Effector memory CD8-positive, alpha-beta T cell (primary cell): ENCODE results near the gene ELOVL1.

Experiments used
- ATAC-seq: fragments of 150-1000 bp; cut with Tn5 transposase; replicated peaks from 2 replicates; pipeline ENCODE4 v1.10.0; 2021; ENCODE audit warnings: mild to moderate bottlenecking, moderate library complexity
- DNase-seq, 3 experiments: peaks; one replicate each; pipeline ENCODE4 v3.0.0; 2021
- H3K27ac Mint-ChIP-seq, 2 donors: one replicate each; pipeline ENCODE4 v1.8.0; 2022; ENCODE audit warnings: mild to moderate bottlenecking in 2 of 2, mixed read lengths in 2 of 2, moderate library complexity in 2 of 2
- H3K27me3 Mint-ChIP-seq, 2 donors: one replicate each; pipeline ENCODE4 v1.8.0; 2022; ENCODE audit warnings: mixed read lengths in 2 of 2
- H3K36me3 Mint-ChIP-seq: one replicate; pipeline ENCODE4 v1.8.0; 2022; ENCODE audit warnings: mild to moderate bottlenecking, moderate library complexity, mixed read lengths; ENCODE audit not compliant: insufficient read depth
- H3K4me1 Mint-ChIP-seq, 2 donors: one replicate each; pipeline ENCODE4 v1.8.0; 2022; ENCODE audit warnings: low read depth in 2 of 2, mixed read lengths in 2 of 2
- H3K4me3 Mint-ChIP-seq, 2 donors: one replicate each; pipeline ENCODE4 v1.8.0; 2022; ENCODE audit warnings: mild to moderate bottlenecking in 2 of 2, mixed read lengths in 2 of 2, moderate library complexity in 2 of 2
- H3K9me3 Mint-ChIP-seq, 2 donors: one replicate each; pipeline ENCODE4 v1.8.0; 2022; ENCODE audit warnings: mixed read lengths in 2 of 2

The ELOVL1 gene

DNA sequence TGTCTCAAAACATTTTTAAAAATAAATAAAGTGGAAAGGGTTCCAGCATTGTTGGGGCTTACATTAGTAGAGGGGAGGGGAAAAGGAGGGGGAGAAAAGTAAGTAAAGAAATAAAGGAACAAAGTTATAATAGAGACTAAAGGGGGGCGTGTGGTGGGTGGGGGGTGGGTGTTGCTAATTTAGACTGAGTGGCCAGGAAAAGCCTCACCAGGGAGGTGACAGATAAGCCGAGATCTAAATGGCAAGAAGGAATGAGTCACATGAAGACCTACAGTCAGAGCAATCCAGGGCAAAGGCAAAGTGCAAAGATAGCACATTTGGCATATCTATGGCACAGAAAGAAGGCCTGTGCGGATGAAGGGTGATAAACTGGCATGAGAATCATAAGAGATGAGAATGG lies 22.7 kb downstream of the ELOVL1 start:
- no peaks in the 10 kb centered on the region for H3K27me3 Mint-ChIP-seq
- ATAC-seq = no peak
- peaks cover 7 to 10% of the 10 kb centered on the region in 2 donors for H3K4me1 Mint-ChIP-seq
- peaks cover 6% of the 10 kb centered on the region for H3K36me3 Mint-ChIP-seq
- H3K9me3 Mint-ChIP-seq = no peaks in the 10 kb centered on the region
- no peak for DNase-seq
- no peak overlapping the region for H3K27ac Mint-ChIP-seq
- no peak overlapping the region for H3K4me3 Mint-ChIP-seq

DNA sequence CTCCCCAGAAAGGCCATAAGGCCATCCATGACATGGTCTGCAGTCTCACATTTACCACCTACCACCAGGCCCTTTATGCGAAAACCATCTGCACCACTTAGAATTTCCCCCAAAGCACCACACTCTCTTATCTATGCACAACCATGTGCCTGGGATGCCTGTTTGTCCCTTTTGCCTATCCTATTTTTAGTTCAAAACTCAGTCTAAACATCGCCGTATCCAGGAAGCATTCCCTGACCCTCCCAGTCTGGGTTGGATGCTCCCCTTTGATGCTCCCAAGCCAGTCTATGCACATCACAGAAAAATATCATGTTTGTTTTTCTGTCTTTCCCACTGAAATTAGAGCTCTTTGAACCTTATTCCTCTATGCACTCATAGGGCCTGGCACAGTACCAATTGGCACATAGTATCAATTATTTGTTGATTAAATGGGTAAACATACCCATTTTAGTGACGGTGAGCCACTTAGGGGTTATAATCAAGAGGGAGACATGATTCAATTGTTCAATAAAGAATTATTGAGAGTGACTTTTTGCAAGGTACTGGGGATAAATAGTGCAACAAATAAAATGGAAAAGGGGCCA lies 23.5 kb downstream of the ELOVL1 start:
- Mint-ChIP-seq H3K4me1 (peaks cover 2 to 4% of the 10 kb centered on the region in 2 donors), H3K27me3 (no peaks in the 10 kb centered on the region), H3K4me3 (no peak overlapping the region), H3K9me3 (no peaks in the 10 kb centered on the region), H3K27ac (no peak overlapping the region), H3K36me3 (peaks cover 5% of the 10 kb centered on the region)
- DNase-seq (no peak), ATAC-seq (no peak)

DNA sequence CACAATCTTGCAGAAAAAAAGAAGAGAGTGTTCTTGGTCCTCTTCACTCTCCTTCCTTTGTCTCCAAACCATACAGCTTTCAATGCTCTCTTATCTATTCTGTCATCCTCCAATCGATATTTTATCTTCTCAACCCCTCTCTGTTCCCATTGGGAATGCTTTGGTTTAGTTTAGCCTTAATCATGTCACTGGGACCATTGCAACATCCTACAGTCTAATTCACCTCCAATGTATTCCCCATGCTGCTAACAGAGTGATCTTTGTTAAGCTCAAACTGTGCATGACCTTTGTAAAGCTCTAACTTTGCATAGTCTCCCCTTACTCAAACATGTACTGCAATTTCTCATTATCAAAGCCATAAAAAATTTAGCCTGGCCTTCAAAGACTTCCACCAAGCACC lies 27.3 kb downstream of the ELOVL1 start:
- no peak for ATAC-seq
- DNase-seq = no peak
- Mint-ChIP-seq H3K27ac (no peak overlapping the region), H3K36me3 (no peaks in the 10 kb centered on the region), H3K4me1 (no peaks in the 10 kb centered on the region), H3K27me3 (no peaks in the 10 kb centered on the region), H3K4me3 (no peak overlapping the region), H3K9me3 (no peaks in the 10 kb centered on the region)

DNA sequence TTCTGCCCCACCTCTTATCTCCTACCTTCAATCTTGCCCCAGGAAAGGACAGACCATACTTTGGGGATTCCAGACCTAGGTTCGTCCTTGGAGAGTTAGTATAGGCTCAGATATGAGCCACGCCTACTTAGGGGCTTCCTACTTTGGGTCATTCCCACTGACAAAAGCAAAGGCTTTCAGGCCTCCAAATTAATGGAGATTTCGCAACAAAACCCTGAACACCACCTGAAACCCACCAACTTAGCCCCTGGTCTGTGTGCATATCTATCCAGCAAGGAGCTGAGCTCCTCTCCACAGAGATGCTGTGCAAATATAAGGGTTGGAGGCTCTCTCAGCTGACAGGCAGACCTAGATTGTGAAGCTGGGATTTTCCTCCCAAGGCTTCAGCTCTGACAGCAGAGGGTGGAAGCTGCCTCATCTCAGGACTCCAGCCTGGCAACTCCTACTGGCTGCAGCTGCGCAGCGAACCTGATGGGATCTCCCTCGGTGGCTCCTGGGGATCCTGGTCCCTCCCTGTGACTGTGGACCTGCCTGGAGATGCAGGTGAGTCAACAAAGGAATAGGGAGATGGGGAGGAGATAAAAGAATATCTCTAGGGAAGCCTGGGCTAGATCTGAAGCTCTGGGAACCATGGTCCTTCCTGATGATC lies 28.1 kb downstream of the ELOVL1 start:
- Mint-ChIP-seq H3K27ac (no peak overlapping the region), H3K4me1 (no peaks in the 10 kb centered on the region), H3K27me3 (no peaks in the 10 kb centered on the region), H3K4me3 (no peak overlapping the region), H3K9me3 (no peaks in the 10 kb centered on the region), H3K36me3 (no peaks in the 10 kb centered on the region)
- DNase-seq (no peak), ATAC-seq (no peak)

DNA sequence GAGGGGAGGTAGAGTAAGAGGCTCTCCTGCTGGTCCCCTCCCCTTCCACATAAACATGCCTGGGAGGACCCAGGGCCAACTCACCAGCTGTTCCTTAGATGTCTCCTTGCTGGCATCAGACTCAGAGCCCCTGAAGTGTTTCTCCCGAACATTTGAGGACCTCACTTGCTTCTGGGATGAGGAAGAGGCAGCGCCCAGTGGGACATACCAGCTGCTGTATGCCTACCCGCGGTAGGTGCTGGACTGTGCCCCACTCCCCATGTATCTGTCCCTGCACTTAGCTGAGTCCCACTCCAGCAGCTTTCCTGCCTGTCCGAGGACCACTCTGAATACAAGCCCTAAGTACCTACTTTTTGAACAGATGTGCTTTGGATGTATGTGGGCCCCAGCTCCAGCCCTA lies 29.8 kb downstream of the ELOVL1 start:
- Mint-ChIP-seq H3K4me3 (no peak overlapping the region), H3K27me3 (no peaks in the 10 kb centered on the region), H3K27ac (no peak overlapping the region), H3K4me1 (no peaks in the 10 kb centered on the region), H3K36me3 (no peaks in the 10 kb centered on the region), H3K9me3 (no peaks in the 10 kb centered on the region)
- ATAC-seq = no peak
- DNase-seq = no peak

DNA sequence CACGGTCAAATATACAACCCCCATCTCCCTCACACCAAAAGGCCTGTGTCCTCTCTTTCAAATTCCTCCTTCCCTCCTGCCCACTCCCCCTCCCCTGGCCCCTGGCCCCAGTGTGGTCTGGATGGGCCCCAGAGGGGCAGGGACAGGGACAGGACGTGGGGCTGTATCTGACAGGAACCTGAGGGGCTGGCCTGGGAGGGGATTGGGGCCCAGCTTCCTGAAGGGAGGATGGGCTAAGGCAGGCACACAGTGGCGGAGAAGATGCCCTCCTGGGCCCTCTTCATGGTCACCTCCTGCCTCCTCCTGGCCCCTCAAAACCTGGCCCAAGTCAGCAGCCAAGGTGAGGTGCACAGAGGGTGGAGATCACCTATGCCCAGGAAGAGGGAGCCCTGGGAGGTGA lies 30.2 kb downstream of the ELOVL1 start, which contains the start of gene MPL:
TSS of gene MPL (plus strand) at position 231 of the 400 bp plus-strand sequence. CDS start at position 262, 31 bp downstream.
- H3K27ac Mint-ChIP-seq = no peak within 1 kb of the TSS
- ATAC-seq = no peak
- no peaks in the 10 kb centered on the region for H3K27me3 Mint-ChIP-seq

DNA sequence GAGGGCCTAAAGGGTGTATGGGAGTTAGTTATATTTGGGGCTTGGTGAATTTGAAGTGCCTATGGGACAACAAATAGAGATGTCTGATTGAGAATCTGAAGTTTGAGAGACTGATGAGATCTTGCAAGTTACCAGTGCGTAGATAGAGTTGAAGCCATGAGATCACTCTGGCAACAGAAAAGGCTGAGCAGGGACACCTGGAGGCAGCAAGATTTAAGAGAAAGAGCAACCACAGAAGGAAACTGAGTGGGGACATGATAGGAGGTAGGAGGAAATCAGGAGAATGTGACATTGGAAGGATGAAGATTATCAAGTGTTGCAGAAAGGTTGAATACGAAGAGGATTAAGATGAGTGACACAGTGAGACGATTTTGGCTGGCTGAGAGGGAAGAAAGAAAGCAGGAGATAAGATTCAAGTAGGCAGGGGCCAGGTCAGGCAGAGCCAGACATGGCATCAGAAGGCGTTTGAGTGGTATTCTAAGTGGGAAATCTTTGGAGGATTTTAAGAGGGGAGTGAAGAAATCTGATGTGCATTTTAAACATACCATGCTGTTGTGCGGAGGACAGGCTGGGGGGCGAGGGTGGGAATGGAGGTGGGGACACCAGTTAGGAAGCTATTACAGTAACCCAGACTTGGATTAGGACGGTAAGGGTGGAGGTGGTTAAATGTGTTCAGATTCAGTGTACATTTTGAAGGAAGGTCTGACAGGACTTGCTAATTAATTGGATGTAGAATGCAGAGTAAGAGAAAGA lies 33.2 kb downstream of the ELOVL1 start:
- no peak overlapping the region for H3K4me3 Mint-ChIP-seq
- no peaks in the 10 kb centered on the region for H3K9me3 Mint-ChIP-seq
- DNase-seq = no peak
- no peak for ATAC-seq
- no peaks in the 10 kb centered on the region for H3K36me3 Mint-ChIP-seq
- H3K27ac Mint-ChIP-seq = no peak overlapping the region
- H3K4me1 Mint-ChIP-seq = no peaks in the 10 kb centered on the region
- H3K27me3 Mint-ChIP-seq = no peaks in the 10 kb centered on the region

More for the DNA sequence above, 30.2 kb downstream of the ELOVL1 start, which contains the start of gene MPL:
- no peaks in the 10 kb centered on the region for H3K4me1 Mint-ChIP-seq
- no peak for DNase-seq
- H3K4me3 Mint-ChIP-seq = no peak within 1 kb of the TSS
- no peaks in the 10 kb centered on the region for H3K9me3 Mint-ChIP-seq
- no peaks in the 10 kb centered on the region for H3K36me3 Mint-ChIP-seq

DNA sequence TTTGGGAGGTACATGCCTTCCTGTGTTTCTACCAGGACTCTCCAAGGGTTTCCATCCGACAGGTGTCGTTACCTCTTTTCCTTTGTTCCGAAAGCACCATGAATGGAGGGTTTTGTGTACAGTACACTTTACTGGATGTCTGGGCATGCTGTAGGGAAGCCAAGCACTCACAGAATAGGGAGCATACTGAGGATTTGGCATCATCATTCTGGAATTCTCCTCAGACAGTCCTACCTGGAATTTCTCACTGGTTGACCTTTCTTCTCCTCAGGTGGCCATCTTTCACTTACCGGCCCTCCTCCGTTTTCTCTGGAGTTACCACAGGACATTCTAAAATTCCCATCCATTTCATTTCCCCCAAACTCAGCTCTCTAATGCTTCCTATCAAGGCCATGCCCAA lies 36.1 kb downstream of the ELOVL1 start:
- DNase-seq = no peak
- Mint-ChIP-seq H3K4me1 (no peaks in the 10 kb centered on the region), H3K27me3 (no peaks in the 10 kb centered on the region), H3K36me3 (no peaks in the 10 kb centered on the region), H3K9me3 (peaks cover 0 to 3% of the 10 kb centered on the region in 2 donors), H3K27ac (no peak overlapping the region), H3K4me3 (no peak overlapping the region)
- no peak for ATAC-seq

DNA sequence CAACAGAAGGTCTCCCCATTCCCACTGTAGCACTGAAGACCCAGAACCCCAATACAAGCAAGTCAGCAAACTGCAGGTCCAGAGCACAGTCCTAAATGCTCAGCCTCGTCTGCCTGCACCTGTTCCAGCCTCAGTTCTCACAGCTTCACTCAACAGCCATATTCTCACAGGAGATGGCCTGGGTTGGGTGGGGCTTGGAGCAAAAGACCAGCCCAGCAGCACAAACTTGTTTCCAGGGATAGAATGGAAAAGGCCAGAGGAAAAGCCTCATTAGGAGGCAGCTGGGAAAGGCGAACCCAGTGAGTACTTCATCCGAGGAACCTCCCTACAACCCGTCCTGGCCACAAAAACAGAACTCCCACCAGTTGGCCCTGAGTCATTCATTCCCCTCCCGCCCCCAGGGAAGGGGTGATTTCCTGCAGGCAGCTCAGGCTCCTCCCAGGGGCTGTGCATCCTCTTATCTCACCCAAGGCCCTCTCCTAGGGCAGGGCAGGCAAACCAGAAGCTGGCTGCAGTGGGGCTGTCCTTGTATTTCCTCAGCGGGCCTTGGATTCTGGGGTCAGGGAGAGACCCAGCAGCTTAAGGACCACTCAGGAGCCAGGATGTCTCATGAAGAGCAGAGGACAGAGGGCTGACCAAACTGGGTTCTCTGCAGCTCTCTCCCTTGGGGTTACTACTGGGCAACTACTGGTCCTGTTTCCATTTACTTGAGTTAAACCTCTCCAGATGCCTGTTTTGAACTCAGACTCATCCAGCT lies 37.6 kb downstream of the ELOVL1 start:
- H3K27ac Mint-ChIP-seq = no peak overlapping the region
- peaks cover 0 to 3% of the 10 kb centered on the region in 2 donors for H3K9me3 Mint-ChIP-seq
- no peak for DNase-seq
- no peaks in the 10 kb centered on the region for H3K27me3 Mint-ChIP-seq
- H3K4me3 Mint-ChIP-seq = no peak overlapping the region
- no peaks in the 10 kb centered on the region for H3K36me3 Mint-ChIP-seq
- H3K4me1 Mint-ChIP-seq = no peaks in the 10 kb centered on the region
- no peak for ATAC-seq

DNA sequence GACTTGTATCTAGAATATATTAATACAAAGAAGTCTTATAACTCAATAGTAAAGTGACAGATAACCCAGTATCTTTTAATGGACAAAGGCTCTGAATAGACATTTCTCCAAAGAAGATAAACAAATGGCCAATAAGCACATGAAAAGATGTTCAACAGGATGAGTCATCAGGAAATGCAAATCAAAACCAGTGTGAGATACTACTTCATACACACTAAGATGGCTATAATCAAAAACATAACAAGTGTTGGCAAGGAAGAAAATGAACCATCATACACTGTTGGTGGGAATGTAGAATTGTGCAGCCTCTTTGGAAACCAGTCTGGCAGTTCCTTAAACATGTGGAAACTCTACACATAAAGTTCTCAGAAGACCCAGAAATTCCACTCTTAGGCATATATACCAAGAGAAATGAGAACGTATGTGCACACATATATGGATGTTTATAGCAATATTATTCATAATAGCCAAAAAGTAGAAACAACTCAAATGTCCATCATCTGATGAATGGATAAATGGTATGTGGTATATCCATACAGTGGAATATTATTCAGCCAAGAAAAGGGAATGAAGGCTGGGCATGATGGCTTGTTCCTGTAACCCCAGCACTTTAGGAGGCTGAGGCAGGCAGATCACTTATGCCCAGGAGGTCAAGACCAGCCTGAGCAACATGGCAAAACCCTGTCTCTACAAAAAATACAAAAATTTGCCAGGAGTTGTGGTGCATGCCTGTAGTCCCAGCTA lies 40.1 kb downstream of the ELOVL1 start:
- no peak overlapping the region for H3K27ac Mint-ChIP-seq
- DNase-seq (no peak), ATAC-seq (no peak)
- H3K9me3 Mint-ChIP-seq = peaks cover 0 to 7% of the 10 kb centered on the region in 2 donors
- H3K27me3 Mint-ChIP-seq = no peaks in the 10 kb centered on the region
- H3K36me3 Mint-ChIP-seq = no peaks in the 10 kb centered on the region
- no peak overlapping the region for H3K4me3 Mint-ChIP-seq
- peaks cover 0 to 2% of the 10 kb centered on the region in 2 donors for H3K4me1 Mint-ChIP-seq

DNA sequence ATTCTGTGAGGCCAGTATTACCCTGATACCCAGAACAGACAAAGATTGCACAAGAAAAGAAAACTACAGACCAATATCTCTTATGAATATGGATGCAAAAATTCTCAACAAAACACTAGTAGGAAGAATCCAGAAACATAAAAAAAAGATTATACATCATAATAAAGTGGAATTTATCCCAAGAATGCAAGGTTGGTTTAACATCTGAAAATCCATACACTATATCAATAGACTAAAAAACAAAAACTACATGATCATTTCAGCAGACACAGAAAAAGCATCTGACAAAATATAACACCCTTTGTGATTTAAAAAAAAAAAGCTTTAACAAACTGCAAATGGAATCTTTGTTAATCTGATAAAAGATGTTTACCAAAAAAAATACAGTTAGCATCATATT lies 42.4 kb downstream of the ELOVL1 start:
- DNase-seq (no peak), ATAC-seq (no peak)
- no peaks in the 10 kb centered on the region for H3K36me3 Mint-ChIP-seq
- peaks cover 0 to 7% of the 10 kb centered on the region in 2 donors for H3K9me3 Mint-ChIP-seq
- H3K27me3 Mint-ChIP-seq = no peaks in the 10 kb centered on the region
- H3K27ac Mint-ChIP-seq = no peak overlapping the region
- peaks cover 0 to 2% of the 10 kb centered on the region in 2 donors for H3K4me1 Mint-ChIP-seq
- no peak overlapping the region for H3K4me3 Mint-ChIP-seq

DNA sequence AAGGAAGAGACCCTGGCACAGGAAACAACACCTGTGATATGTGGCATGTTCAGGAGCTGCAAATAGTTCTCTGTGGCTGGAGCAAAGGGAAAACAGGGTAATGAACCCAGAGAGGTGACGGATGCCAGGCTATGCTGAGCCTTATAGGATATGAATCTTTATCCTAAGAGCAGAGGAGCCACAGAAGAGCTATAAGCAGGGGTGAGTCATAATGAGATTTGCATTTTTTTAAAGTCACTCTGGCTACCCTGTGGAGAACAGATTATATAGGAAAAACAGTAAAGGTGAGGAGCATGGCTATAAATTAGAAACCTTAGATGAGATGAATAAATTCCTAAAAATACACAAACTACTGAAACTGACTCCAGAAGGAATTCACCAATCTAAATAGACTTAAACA lies 43.0 kb downstream of the ELOVL1 start:
- Mint-ChIP-seq H3K27me3 (no peaks in the 10 kb centered on the region), H3K27ac (no peak overlapping the region), H3K9me3 (peaks cover 0 to 7% of the 10 kb centered on the region in 2 donors), H3K4me3 (no peak overlapping the region), H3K4me1 (peaks cover 0 to 2% of the 10 kb centered on the region in 2 donors), H3K36me3 (no peaks in the 10 kb centered on the region)
- DNase-seq = no peak
- no peak for ATAC-seq

DNA sequence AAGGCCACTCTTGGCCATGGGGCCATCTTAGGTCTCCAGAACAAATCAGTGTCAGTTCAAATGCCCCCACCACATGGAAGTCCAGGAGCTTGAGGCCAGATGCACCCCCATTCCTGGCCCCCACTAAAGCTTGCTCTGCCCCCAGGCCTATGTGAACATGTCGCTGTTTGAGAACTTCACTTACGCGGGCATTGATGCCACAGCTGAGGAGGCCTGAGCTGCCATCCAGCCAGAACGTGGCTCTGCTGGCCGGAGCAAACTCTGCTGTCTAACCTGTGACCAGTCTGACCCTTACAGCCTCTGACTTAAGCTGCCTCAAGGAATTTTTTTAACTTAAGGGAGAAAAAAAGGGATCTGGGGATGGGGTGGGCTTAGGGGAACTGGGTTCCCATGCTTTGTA lies 45.3 kb downstream of the ELOVL1 start:
- no peak overlapping the region for H3K4me3 Mint-ChIP-seq
- no peaks in the 10 kb centered on the region for H3K36me3 Mint-ChIP-seq
- no peak overlapping the region for H3K27ac Mint-ChIP-seq
- peaks cover 0 to 2% of the 10 kb centered on the region in 2 donors for H3K4me1 Mint-ChIP-seq
- DNase-seq (no peak), ATAC-seq (no peak)
- peaks cover 0 to 5% of the 10 kb centered on the region in 2 donors for H3K9me3 Mint-ChIP-seq
- H3K27me3 Mint-ChIP-seq = peaks cover 0 to 7% of the 10 kb centered on the region in 2 donors
